NCI-H446 treated with DMSO at 0.1 percent for 48 hours (cell line): ENCODE results near the gene CYP27A1.

Experiments
- DNase-seq: peaks from one replicate; lab custom pipeline; 2025; lab: John Stamatoyannopoulos, UW

Gene CYP27A1

GRCh38 chr2:218811382-218811781, 29.4 kb downstream of the CYP27A1 start:
- DNase-seq: no peak

GRCh38 chr2:218812096-218812815, 30.3 kb downstream of the CYP27A1 start:
- no peak for DNase-seq

GRCh38 chr2:218812861-218813260, 30.9 kb downstream of the CYP27A1 start:
- no peak for DNase-seq

GRCh38 chr2:218813771-218814460, 32.0 kb downstream of the CYP27A1 start:
- DNase-seq: no peak

GRCh38 chr2:218814540-218815243, 32.7 kb downstream of the CYP27A1 start:
- DNase-seq: no peak

- no peak for DNase-seq
Observed at GRCh38 chr2:218815244-218815637, 33.3 kb downstream of the CYP27A1 start.

GRCh38 chr2:218815649-218816048, 33.7 kb downstream of the CYP27A1 start:
- DNase-seq: no peak

GRCh38 chr2:218816561-218817011, 34.6 kb downstream of the CYP27A1 start:
- DNase-seq: no peak

- DNase-seq: no peak
Observed at GRCh38 chr2:218819093-218819492, 37.1 kb downstream of the CYP27A1 start.

- DNase-seq: no peak
Observed at GRCh38 chr2:218820746-218821369, 38.9 kb downstream of the CYP27A1 start.

- no peak for DNase-seq
Observed at GRCh38 chr2:218821605-218822211, 39.8 kb downstream of the CYP27A1 start.

- no peak for DNase-seq
Observed at GRCh38 chr2:218822622-218823021, 40.7 kb downstream of the CYP27A1 start.

- DNase-seq: no peak
Observed at GRCh38 chr2:218823196-218823855, 41.4 kb downstream of the CYP27A1 start.

- DNase-seq: no peak
Observed at GRCh38 chr2:218824004-218824403, 42.1 kb downstream of the CYP27A1 start.

GRCh38 chr2:218826791-218827190, 44.8 kb downstream of the CYP27A1 start:
- no peak for DNase-seq

- no peak for DNase-seq
Observed at GRCh38 chr2:218827701-218828476, 45.9 kb downstream of the CYP27A1 start.

GRCh38 chr2:218828477-218828778, 46.5 kb downstream of the CYP27A1 start:
- DNase-seq: no peak

- no peak for DNase-seq
Observed at GRCh38 chr2:218829868-218830451, 48.0 kb downstream of the CYP27A1 start.

GRCh38 chr2:218830526-218831306, 48.8 kb downstream of the CYP27A1 start:
- no peak for DNase-seq
